C4-2B (cell line): ENCODE measurements around the gene SOS2.

ENCODE experiments used
- ZFX ChIP-seq: fragments of 450-650 bp; IDR thresholded peaks from 2 replicates; pipeline ENCODE4 v1.6.1; 2017
- TF ChIP-seq, protein P1 (sequence below): fragments of 450-650 bp; conservative IDR thresholded peaks from 2 replicates; pipeline ENCODE4 v1.5.1; 2017; ENCODE audit warnings: mild to moderate bottlenecking

DNA sequence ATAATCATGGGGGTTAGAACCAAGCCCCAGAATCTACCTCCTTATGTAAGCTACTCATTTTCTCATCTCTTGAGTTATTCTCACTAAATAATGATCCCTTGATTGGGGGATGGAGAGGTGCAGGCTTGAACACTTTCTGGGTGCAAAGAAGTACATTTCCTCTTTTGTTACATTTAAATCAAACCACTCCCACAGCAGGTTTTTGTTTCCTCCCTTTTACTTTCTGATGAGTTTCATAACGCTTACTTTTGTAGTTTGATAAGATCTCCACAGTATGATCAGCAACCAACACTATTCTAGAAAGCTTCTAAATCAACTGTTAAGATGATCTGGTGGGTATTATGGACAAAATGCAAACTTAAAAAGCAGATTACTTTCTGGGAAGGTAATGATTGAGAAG lies 135.5 kb downstream of the SOS2 start:
- TF ChIP-seq, protein P1, sequence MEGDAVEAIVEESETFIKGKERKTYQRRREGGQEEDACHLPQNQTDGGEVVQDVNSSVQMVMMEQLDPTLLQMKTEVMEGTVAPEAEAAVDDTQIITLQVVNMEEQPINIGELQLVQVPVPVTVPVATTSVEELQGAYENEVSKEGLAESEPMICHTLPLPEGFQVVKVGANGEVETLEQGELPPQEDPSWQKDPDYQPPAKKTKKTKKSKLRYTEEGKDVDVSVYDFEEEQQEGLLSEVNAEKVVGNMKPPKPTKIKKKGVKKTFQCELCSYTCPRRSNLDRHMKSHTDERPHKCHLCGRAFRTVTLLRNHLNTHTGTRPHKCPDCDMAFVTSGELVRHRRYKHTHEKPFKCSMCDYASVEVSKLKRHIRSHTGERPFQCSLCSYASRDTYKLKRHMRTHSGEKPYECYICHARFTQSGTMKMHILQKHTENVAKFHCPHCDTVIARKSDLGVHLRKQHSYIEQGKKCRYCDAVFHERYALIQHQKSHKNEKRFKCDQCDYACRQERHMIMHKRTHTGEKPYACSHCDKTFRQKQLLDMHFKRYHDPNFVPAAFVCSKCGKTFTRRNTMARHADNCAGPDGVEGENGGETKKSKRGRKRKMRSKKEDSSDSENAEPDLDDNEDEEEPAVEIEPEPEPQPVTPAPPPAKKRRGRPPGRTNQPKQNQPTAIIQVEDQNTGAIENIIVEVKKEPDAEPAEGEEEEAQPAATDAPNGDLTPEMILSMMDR: no peak
- no peak for TF ChIP-seq ZFX
